ENCODE results near the gene MBD5.

DNA sequence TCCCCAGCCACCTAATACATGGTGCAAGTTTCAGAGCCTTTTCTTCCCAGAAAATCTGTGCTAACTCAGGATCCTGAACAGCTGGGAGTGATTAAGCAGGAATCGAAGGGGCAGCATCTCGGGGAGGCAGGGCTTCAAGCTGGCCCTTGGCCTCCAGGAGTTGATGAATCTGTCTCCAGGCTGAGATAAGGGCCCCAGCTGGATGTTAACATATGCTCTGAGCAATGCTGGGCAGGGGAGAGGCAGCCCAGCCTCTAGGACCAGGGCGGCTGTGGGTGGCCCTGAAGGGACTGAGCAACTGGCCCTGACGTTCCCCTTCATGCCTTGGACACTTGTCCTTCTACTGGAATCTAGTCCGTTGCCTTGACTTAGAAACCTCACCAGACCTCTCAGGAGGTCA, 539.6 kb downstream of the MBD5 start:
- no peak for TF ChIP-seq ZBTB7A (IDR thresholded peaks at IDR 0.05; ENCODE audit: low read depth)
- no peak for TF ChIP-seq NFIC (IDR thresholded peaks at IDR 0.05)
- no peak for TF ChIP-seq EP300 (IDR thresholded peaks at IDR 0.05; ENCODE audit: borderline replicate concordance)
- no peak for TF ChIP-seq YY1 (IDR thresholded peaks at IDR 0.05; ENCODE audit: low read depth)
- TF ChIP-seq TAF1 (IDR thresholded peaks at IDR 0.05; ENCODE audit: low read depth): no peak
- TF ChIP-seq CREB1 (IDR thresholded peaks at IDR 0.05; ENCODE audit: low read depth): no peak
- no peak for TF ChIP-seq RAD21 (IDR thresholded peaks at IDR 0.05; ENCODE audit: low read depth)
- TF ChIP-seq, protein P1, sequence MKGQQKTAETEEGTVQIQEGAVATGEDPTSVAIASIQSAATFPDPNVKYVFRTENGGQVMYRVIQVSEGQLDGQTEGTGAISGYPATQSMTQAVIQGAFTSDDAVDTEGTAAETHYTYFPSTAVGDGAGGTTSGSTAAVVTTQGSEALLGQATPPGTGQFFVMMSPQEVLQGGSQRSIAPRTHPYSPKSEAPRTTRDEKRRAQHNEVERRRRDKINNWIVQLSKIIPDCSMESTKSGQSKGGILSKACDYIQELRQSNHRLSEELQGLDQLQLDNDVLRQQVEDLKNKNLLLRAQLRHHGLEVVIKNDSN (IDR thresholded peaks at IDR 0.05): no peak
- TF ChIP-seq, protein P2, sequence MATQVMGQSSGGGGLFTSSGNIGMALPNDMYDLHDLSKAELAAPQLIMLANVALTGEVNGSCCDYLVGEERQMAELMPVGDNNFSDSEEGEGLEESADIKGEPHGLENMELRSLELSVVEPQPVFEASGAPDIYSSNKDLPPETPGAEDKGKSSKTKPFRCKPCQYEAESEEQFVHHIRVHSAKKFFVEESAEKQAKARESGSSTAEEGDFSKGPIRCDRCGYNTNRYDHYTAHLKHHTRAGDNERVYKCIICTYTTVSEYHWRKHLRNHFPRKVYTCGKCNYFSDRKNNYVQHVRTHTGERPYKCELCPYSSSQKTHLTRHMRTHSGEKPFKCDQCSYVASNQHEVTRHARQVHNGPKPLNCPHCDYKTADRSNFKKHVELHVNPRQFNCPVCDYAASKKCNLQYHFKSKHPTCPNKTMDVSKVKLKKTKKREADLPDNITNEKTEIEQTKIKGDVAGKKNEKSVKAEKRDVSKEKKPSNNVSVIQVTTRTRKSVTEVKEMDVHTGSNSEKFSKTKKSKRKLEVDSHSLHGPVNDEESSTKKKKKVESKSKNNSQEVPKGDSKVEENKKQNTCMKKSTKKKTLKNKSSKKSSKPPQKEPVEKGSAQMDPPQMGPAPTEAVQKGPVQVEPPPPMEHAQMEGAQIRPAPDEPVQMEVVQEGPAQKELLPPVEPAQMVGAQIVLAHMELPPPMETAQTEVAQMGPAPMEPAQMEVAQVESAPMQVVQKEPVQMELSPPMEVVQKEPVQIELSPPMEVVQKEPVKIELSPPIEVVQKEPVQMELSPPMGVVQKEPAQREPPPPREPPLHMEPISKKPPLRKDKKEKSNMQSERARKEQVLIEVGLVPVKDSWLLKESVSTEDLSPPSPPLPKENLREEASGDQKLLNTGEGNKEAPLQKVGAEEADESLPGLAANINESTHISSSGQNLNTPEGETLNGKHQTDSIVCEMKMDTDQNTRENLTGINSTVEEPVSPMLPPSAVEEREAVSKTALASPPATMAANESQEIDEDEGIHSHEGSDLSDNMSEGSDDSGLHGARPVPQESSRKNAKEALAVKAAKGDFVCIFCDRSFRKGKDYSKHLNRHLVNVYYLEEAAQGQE (IDR thresholded peaks at IDR 0.05; ENCODE audit: low read depth): no peak
- TF ChIP-seq, protein P3, sequence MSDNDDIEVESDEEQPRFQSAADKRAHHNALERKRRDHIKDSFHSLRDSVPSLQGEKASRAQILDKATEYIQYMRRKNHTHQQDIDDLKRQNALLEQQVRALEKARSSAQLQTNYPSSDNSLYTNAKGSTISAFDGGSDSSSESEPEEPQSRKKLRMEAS (IDR thresholded peaks at IDR 0.05): no peak
- no peak for TF ChIP-seq FOXM1 (IDR thresholded peaks at IDR 0.05; ENCODE audit: borderline replicate concordance, low read depth)
- no peak for TF ChIP-seq EGR1 (IDR thresholded peaks at IDR 0.05)
- no peak for TF ChIP-seq TEAD4 (IDR thresholded peaks at IDR 0.05)
